ENCODE results near the gene FOXC2.

Gene FOXC2

GRCh38 chr16:86558355-86559193 is 8.1 kb upstream of the FOXC2 start:
- DNase-seq = peak; percentile 10

- DNase-seq = peak; percentile 28
These were observed 6.8 kb upstream of the FOXC2 start for GRCh38 chr16:86559802-86560305.

- DNase-seq = no peak
These were observed 4.3 kb upstream of the FOXC2 start for GRCh38 chr16:86562356-86562755.

GRCh38 chr16:86563469-86564345 is 2.9 kb upstream of the FOXC2 start:
- DNase-seq = peak; percentile 92

- no peak for DNase-seq
These were observed 1.4 kb upstream of the FOXC2 start for GRCh38 chr16:86565181-86565631.

GRCh38 chr16:86565644-86566511 is 751 bp upstream of the FOXC2 start:
- peak; percentile 47 for DNase-seq

GRCh38 chr16:86566966-86567700 is 504 bp downstream of the FOXC2 start:
- peak; percentile 68 for DNase-seq

- DNase-seq = peak; percentile 64
These were observed 1.3 kb downstream of the FOXC2 start for GRCh38 chr16:86567701-86568581.

- DNase-seq = no peak
These were observed 2.3 kb downstream of the FOXC2 start for GRCh38 chr16:86568677-86569623.

- DNase-seq = peak; percentile 23
These were observed 3.2 kb downstream of the FOXC2 start for GRCh38 chr16:86569701-86570447.

GRCh38 chr16:86570558-86571529 is 4.2 kb downstream of the FOXC2 start:
- DNase-seq = peak; percentile 46

- no peak for DNase-seq
These were observed 4.9 kb downstream of the FOXC2 start for GRCh38 chr16:86571530-86571915.

- peak; percentile 42 for DNase-seq
These were observed 5.5 kb downstream of the FOXC2 start for GRCh38 chr16:86572041-86572521.

- no peak for DNase-seq
These were observed 6.0 kb downstream of the FOXC2 start for GRCh38 chr16:86572606-86573005.

GRCh38 chr16:86573215-86573614 is 6.6 kb downstream of the FOXC2 start:
- no peak for DNase-seq

GRCh38 chr16:86573646-86574508 is 7.2 kb downstream of the FOXC2 start:
- DNase-seq = no peak

Data from right forelimb (tissue), 1 donor.